HepG2 (cell line): ENCODE measurements around the gene MAN2A1. TPM values are rescaled to one million over a fixed set of nuclear protein-coding genes. Genes with fewer than 3 reads are reported as not detected.

Experiments used
- ATAC-seq: fragments of 200-7000 bp; cut with Tn5 transposase; 3 replicates; pipeline ENCODE4 v1.9.1; 2020; ENCODE audit warnings: mild to moderate bottlenecking, moderate library complexity
- BruUV-seq: library from RNA; stranded (reverse); fragments of 400-500 nt; replicated peaks from 2 replicates; lab custom pipeline; 2021; lab: Mats Ljungman, UMichigan
- CTCF ChIA-PET: fragments of 300-600 bp; formaldehyde crosslinking; extraction: SDS; loops from one replicate; lab custom pipeline; 2021; ENCODE audit warnings: low total read pairs, inconsistent platforms, low intra/inter-chr PET ratio; lab: Yijun Ruan, JAX
- POLR2A ChIA-PET: fragments of 350-600 bp; sonication (Branson Sonifier 250); formaldehyde crosslinking; loops from one replicate; lab custom pipeline; 2020; ENCODE audit warnings: antibody characterized with exemption, inconsistent platforms; lab: Yijun Ruan, JAX
- DNase-seq: peaks from one replicate; pipeline ENCODE4 v3.0.0-alpha.2; 2015; ENCODE audit warnings: low spot score
- FAIRE-seq: peaks from 3 replicates; lab custom pipeline; 2011; peaks lifted over from hg19 to GRCh38; lab: Jason Lieb, UNC
- H2AFZ ChIP-seq: one replicate; pipeline ENCODE4 v1.6.1; 2011; ENCODE audit warnings: low read length, inconsistent platforms
- H3K27ac ChIP-seq: fragments of 300-600 bp; 3 replicates; pipeline ENCODE4 v1.8.0; 2011; ENCODE audit warnings: mixed run types, mild to moderate bottlenecking, mixed read lengths, low read length, inconsistent platforms; ENCODE audit not compliant: insufficient read depth; ENCODE audit errors: extremely low read length
- H3K27me3 ChIP-seq, 2 experiments: fragments of 200-600 bp in 1 of 2; 2 replicates in 1 of 2; 3 replicates in 1 of 2; pipeline versions ENCODE4 v1.6.0 to v1.8.0; 2011; ENCODE audit warnings: low read length in 2 of 2, mild to moderate bottlenecking in 2 of 2, moderate library complexity in 2 of 2, inconsistent platforms in 1 of 2; ENCODE audit not compliant: insufficient read depth in 2 of 2, control insufficient read depth in 1 of 2
- H3K36me3 ChIP-seq, 2 experiments: fragments of 200-600 bp in 1 of 2; replicated peaks in 1 of 2; 2 replicates in 1 of 2; 3 replicates in 1 of 2; pipeline versions ENCODE4 v1.5.1 to v1.8.0; 2011; ENCODE audit warnings: low read length in 2 of 2, inconsistent platforms in 1 of 2; ENCODE audit not compliant: insufficient read depth in 2 of 2, control insufficient read depth in 1 of 2
- H3K4me1 ChIP-seq: 2 replicates; pipeline ENCODE4 v1.5.1; 2012; ENCODE audit warnings: low read length, inconsistent platforms; ENCODE audit not compliant: insufficient read depth
- H3K4me2 ChIP-seq: 2 replicates; pipeline ENCODE4 v1.6.0; 2011; ENCODE audit warnings: low read depth, low read length, inconsistent platforms
- H3K4me3 ChIP-seq, 3 experiments: fragments of 200-600 bp in 1 of 3; sonication (generic), shearing (Covaris generic) in 1 of 3; replicated peaks in 1 of 3; 2 replicates each; pipeline ENCODE4 v1.5.1; 2011 to 2016; ENCODE audit warnings: low read length in 3 of 3, inconsistent platforms in 2 of 3, low read depth in 2 of 3, mild to moderate bottlenecking in 2 of 3, control low read depth in 1 of 3, mixed read lengths in 1 of 3; ENCODE audit not compliant: insufficient read depth in 1 of 3
- H3K79me2 ChIP-seq: one replicate; pipeline ENCODE4 v1.6.1; 2011; ENCODE audit warnings: low read length, inconsistent platforms; ENCODE audit not compliant: insufficient read depth
- H3K9ac ChIP-seq: 2 replicates; pipeline ENCODE4 v1.6.0; 2011; ENCODE audit warnings: mild to moderate bottlenecking, low read depth, low read length, inconsistent platforms; ENCODE audit not compliant: insufficient read depth
- H3K9me3 ChIP-seq: 2 replicates; pipeline ENCODE4 v1.5.1; 2012; ENCODE audit warnings: mild to moderate bottlenecking, low read length
- H4K20me1 ChIP-seq: 2 replicates; pipeline ENCODE4 v1.6.0; 2011; ENCODE audit warnings: inconsistent platforms, mild to moderate bottlenecking, low read length, moderate library complexity; ENCODE audit not compliant: insufficient read depth
- TRAFD1 ChIP-seq: sonication (generic); formaldehyde crosslinking; IDR thresholded peaks from 2 replicates; pipeline ENCODE4 v1.5.1; 2020; ENCODE audit warnings: missing genetic modification reagents, mild to moderate bottlenecking, borderline replicate concordance
- ZBTB43 ChIP-seq: sonication (generic); formaldehyde crosslinking; conservative IDR thresholded peaks from 2 replicates; pipeline ENCODE4 v1.4.0; 2020; ENCODE audit warnings: missing genetic modification reagents
- ZFX ChIP-seq: sonication (generic); formaldehyde crosslinking; IDR thresholded peaks from 2 replicates; pipeline ENCODE4 v1.4.0; 2020; ENCODE audit warnings: mild to moderate bottlenecking, low read depth, missing genetic modification reagents, moderate library complexity
- ZNF281 ChIP-seq: sonication (generic); formaldehyde crosslinking; IDR thresholded peaks from 2 replicates; pipeline ENCODE4 v1.4.0; 2020; ENCODE audit warnings: missing genetic modification reagents, borderline replicate concordance
- WGBS: methylation state at CpG from one replicate; pipeline ENCODE4 v1.1.6; 2017; ENCODE audit warnings: low lambda C conversion rate; 5-methylcytosine and 5-hydroxymethylcytosine counted together
- in situ Hi-C: cut with HindIII; loops from 2 replicates; pipeline ENCODE4 v1.10.0; 2017; ENCODE audit warnings: low pct_unique_long_range_greater_than_20kb; ENCODE audit not compliant: extremely low pct_ligation_motif_present
- intact Hi-C: fragments of 100-400 bp; cut with micrococcal nuclease; formaldehyde crosslinking; loops from one replicate; pipeline ENCODE4 v1.10.0; 2022; ENCODE audit not compliant: unreplicated experiment
- polyA plus RNA-seq, 8 experiments: library from polyadenylated mRNA; depleted of rRNA in 3 of 8; stranded (reverse) in 7 of 8; unstranded in 1 of 8; fragments of >200 nt; fragmentation: Illumina TruSeq in 4 of 8; extraction: Trizol in 4 of 8; gene quantifications; 2 replicates each; pipeline versions ENCODE4 v1.2.1 to v1.2.3, GENCODE V29; 2011 to 2016; ENCODE audit warnings: low read depth in 4 of 8, missing spikeins in 1 of 8, mixed read lengths in 1 of 8; ENCODE audit not compliant: insufficient read depth in 1 of 8
- total RNA-seq, 5 experiments: library from RNA; depleted of rRNA; stranded (reverse); fragments of >200 nt; fragmentation: Illumina TruSeq; extraction: Trizol; gene quantifications; 2 replicates each; pipeline ENCODE4 v1.2.3, GENCODE V29; 2016; ENCODE audit warnings: low read depth in 1 of 5

The MAN2A1 gene
- total and polyA plus RNA-seq, 2 of the 13 experiments (the other 11 are each of a cell fraction or from before 2014, with no cell fraction given): 56.2 to 80.5 TPM

- peaks cover 44% of the 10 kb centered on the region for H3K4me1 ChIP-seq
Observed at GRCh38 chr5:109708813-109709212, 19.1 kb downstream of the MAN2A1 start.

More at GRCh38 chr5:109708813-109709212, 19.1 kb downstream of the MAN2A1 start:
- POLR2A ChIA-PET: interaction anchor here (1.5 to 2.7 kb wide), 2 partner anchors 14 to 19 kb away, joined by 5 to 10 read pairs; partner anchors contain the start of gene MAN2A1
- Histone ChIP-seq H3K4me3 (no peak overlapping the region), H3K79me2 (peaks cover 94% of the 10 kb centered on the region), H2AFZ (no peak overlapping the region), H3K27ac (peak overlapping the region; percentile 9), H3K4me2 (peak overlapping the region; percentile 36), H4K20me1 (peaks cover 41% of the 10 kb centered on the region), H3K9me3 (no peaks in the 10 kb centered on the region), H3K27me3 (no peaks in the 10 kb centered on the region), H3K9ac (no peak overlapping the region), H3K36me3 (peaks cover 3% of the 10 kb centered on the region in 2 experiments; a peak in 2 of 5 replicates)
- FAIRE-seq (no peak), ATAC-seq (peak; percentile 31), DNase-seq (no peak)
- in situ Hi-C loops (no loop called here), intact Hi-C loops (no loop called here)
- WGBS: 100% methylated on average over 2 of the region's 2 CpGs
- TF ChIP-seq ZBTB43 (CRISPR knock-in tag): no peak
- TF ChIP-seq ZNF281 (CRISPR knock-in tag): no peak
- TF ChIP-seq ZFX (CRISPR knock-in tag): no peak
- TF ChIP-seq TRAFD1: no peak
- CTCF ChIA-PET: no interaction called here
- BruUV-seq: no TSS peak
